Activated gamma-delta T cell treated with anti-CD3 and anti-CD28 coated beads, Interleukin-2, amount 50 U/mL, for 16 hours (primary cell): Measurements from ENCODE around the gene LAMB2.

ENCODE experiments used
- DNase-seq: peaks from one replicate; pipeline ENCODE4 v3.0.0-alpha.2; 2020; ENCODE audit warnings: low read depth

The LAMB2 gene

DNA sequence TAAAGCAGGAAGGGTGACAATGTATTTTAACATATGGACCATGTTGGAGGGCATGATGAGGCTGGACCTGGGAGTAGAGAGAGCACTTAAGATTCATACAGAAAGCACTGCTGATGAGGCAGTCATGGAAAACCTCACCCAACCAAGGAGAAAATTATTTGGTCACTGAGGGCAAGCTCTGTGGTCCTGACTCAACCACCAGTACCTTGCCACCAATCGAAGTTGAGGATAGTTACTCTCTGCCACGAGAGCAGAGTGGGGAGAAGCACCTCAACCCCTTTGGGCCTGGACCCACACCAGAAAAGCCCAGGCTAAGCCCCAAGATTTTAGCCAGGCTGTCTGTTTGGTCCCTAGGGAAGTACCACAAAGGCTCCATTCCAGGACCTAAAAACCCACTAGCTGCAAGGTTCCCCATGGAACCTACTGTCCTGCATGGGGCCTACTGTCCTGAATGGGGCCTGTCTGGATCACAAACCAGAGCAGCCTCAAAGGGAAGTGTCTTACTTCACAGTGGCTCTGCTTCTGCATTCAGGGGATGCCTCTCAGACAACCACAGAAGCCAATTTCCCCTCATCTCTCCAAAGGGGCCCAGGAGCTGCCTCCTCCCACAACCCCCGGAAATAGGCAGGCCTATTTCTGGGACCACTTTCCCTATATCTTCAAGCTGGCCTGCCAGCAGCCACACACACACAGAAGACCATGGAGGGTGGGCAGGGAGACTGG, 29.1 kb upstream of the LAMB2 start:
- DNase-seq, result no peak

GRCh38 chr3:49161197-49161596, 28.3 kb upstream of the LAMB2 start:
- DNase-seq, result no peak

- DNase-seq, result no peak
Measured at GRCh38 chr3:49158792-49159191, 25.9 kb upstream of the LAMB2 start.

DNA sequence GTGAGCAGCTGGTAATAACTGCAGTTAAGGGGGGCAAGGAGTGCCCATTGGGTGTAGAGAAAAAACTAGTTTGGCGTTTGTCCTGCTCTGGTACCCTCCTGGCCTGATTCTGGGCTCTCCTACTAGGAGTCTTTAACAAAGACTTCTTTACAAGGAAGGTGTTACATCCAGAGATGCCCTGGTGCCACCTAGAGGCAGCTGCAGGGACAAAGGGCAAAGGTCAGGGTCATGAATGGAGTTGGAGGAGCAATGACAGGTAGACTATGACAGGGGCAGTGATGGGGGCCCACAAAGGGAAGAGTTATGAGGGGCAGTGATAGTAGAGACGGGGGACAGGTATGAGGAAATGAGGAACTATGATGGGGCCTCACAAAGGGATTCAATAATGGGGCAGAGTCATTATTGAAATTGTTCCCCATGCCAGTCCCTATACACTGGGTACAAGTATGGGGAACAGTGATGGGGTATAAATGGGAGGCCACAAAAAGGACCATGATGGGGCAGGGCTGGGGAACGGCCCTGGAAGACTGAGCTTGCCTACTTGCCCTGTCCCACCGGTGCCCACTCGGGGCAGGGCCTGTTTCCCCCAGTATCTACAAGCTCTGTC, 25.4 kb upstream of the LAMB2 start:
- peak; percentile 30 for DNase-seq

- DNase-seq, result no peak
Measured at GRCh38 chr3:49157289-49157688, 24.4 kb upstream of the LAMB2 start.

DNA sequence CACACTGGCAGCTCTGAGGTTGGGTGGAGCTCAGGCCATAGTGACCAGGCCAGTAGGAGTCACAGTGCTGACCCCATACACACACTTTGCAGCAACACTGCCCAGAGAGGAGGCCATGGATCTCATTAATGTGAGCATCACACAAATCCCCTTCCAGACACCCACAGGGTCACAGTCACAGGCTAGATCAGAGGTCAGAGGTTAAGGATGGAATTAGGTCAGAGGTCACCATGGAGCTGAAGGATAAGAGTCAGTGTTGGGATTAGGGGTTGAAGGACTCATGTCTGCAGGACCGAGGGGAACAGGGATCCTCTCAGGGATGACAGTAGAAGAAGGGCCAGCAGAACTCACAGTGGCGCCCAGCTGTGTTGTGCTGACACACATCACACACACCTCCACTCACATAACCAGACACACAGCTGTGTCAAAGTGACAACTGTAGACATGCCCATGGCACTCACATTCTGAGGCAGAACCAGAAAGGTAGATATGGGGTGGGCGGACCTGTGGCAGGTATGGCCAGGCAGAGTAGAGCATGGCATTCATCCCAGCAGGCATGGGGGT, 20.6 kb upstream of the LAMB2 start:
- DNase-seq, result no peak

DNA sequence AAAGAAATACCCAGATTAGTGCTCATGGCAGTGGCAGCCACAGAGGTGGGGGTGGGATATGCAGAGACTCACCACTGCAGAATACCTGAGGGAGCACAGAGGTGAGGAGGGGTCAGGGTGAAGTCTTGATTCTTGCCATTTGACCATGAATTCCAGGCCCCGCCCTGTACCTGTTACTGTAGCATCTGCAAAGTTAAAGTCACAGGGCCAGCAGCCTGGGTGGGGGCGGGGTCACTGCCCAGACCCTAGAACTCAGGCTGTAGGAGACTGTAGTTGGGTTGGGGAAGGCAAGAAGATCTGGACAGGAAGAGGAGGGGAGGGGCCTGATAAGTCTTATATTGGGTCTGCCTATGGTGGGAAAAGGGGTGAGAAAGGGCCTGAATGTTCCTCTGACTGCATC, 18.8 kb upstream of the LAMB2 start:
- no peak for DNase-seq

GRCh38 chr3:49148159-49148558, 15.3 kb upstream of the LAMB2 start:
- DNase-seq, result no peak

DNA sequence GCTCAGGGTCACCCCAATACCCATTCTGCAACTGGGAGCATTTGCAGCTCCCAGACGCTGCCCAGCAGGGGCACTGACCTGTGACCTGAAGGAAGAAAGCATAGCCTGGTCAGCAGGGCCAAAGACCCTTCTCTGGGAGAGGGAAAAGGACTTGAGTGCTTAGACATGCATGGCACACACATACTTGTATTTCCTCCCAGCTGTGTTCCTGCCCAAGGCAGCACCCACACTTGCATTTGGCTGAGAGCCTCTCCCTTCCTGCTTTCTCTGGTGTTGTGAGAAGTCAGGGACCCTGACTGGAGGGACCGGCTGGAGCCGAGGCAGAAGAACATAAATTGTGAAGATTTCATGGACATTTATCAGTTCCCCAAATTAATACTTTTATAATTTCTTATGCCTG, 7.2 kb upstream of the LAMB2 start:
- no peak for DNase-seq

- no peak for DNase-seq
Measured at GRCh38 chr3:49135499-49135898, 2.6 kb upstream of the LAMB2 start.

- no peak for DNase-seq
Measured at GRCh38 chr3:49134471-49135265, 1.8 kb upstream of the LAMB2 start.

- DNase-seq, result no peak
Measured at GRCh38 chr3:49133226-49133951, 539 bp upstream of the LAMB2 start.

GRCh38 chr3:49132073-49132436, 795 bp downstream of the LAMB2 start:
- no peak for DNase-seq

DNA sequence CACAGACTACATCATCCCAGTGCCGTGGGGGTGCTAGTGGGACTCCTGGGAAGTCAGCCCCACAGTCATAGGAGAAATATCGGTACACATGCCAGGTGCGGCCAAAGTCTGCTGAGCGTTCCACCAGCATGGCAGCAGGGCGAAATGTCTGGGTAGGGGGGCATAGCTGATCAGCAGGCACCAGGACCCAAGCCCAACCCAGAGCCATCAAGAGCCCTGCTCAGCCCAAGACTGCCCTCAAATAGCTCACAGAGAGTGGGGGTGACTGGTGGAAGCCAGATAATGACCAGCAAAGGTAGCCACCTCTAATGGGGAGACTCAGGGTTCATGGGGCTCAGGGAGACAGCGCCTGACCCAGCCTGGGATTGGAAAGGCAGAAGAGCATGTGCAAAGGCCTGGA, 1.3 kb downstream of the LAMB2 start:
- no peak for DNase-seq

- no peak for DNase-seq
Measured at GRCh38 chr3:49131040-49131439, 1.8 kb downstream of the LAMB2 start.

GRCh38 chr3:49124991-49125670, 7.7 kb downstream of the LAMB2 start:
- DNase-seq, result no peak

DNA sequence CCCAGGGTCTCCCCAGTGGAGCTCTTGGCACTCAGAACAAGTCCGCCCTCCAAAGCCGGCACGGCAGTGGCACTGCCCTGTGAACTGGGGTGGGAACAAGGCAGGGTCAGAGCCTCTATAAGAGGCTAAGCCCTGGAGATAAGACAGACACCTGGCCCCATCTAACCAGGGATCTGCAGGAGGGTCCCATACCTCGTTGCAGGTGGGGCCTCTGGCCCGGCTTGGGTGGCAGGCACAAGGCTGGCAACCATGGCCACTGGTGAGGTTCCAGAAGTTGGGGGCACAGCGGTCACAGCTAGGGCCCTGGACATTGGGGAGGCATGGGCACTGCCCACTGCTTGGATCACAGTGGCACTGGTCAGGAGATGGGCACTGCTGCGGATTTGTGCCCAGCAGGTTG, 8.6 kb downstream of the LAMB2 start:
- DNase-seq, result no peak

DNA sequence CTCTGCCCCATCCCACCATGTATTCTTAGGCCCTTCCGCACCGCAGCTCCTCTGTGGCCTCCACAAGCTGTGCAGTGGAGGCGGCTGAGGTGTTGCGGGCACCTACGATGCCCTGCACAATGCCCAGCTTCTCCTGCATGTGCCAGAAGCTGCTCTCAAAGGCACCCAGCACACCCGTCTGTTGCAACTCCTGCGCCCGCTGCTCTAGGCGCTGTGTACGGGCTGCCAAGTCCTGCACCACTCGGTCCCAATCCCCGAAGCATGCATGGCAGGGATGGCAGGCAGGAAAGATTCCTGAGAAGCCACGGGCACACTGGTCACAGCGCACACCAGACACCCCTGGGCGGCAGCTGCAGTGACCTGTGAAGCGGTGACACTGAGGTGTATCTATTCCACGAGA, 9.2 kb downstream of the LAMB2 start:
- no peak for DNase-seq

DNA sequence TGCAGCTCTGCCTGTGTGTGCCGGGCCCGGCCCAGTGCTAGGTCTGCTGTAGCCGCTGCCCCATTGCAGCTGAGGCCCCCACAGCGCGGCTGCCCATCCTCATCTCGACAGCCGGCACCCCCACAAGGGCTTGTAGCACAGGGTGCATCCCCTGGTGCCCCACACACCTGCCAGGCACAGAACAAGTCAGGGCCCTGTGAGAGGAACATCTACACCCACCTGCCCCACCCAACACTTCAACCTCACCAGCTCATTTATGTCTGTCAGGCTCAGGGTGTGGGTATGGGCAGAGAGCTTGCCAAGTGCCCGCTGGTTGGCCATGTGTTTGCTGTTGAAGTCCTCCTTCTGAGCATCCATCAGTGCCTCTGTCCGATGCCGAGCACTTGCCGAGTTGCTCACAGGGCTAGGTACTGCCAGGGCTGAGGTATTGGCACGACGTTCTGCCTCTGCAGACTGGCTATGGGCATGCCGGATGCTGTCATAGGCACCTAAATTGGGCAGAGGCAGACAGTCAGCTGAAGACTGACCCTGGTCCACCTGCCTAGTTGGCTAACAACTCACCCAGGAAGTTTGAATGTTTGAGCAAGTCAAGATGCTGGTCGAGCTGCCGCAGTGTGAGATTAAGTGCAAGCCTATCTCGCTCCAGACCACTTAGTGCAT, 9.8 kb downstream of the LAMB2 start:
- DNase-seq, result no peak

DNA sequence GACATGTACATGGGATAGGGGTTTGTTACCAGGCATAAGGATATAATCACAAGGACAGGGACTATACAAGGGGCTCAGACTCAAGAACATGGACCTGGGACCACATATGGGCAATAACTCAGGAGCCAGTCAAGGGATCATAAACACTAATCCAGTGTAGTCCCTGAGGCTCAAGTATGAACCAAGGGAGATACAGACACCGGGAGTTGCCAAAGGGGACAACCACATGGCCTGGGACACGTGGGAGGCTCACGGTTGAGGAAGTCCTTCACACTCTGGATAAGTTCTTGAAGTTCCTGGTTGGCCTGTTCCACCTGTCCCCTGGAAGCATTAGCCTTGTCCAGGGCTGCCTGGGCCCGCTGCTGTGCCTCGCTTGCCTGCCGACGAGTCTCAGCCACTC, 10.4 kb downstream of the LAMB2 start:
- no peak for DNase-seq

DNA sequence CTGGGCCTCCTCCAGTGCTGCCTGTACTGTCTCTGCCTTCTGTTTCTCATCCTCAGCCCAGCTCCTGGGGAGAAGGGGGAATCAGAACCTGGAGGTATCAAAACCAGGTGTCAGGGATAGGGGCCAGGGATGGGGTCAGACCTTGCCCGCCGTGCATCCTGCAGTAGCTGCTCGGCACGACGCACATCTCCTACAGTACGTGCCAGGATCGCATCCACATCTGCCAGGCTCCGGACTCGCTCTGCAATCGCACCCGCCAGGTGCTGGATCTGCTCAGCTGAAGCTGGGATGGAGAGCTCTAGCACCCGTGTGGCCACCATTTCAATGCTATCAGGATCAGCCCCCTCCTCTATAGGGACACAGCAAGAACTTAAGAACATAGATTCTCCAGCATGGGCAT, 10.8 kb downstream of the LAMB2 start:
- DNase-seq, result no peak
